OCI-M2 (cell line): ENCODE results near the gene SLCO2B1.

Experiments used
- DNase-seq: peaks from one replicate; lab custom pipeline; 2025; ENCODE audit not compliant: unreplicated experiment; lab: John Stamatoyannopoulos, UW

The SLCO2B1 gene

DNA sequence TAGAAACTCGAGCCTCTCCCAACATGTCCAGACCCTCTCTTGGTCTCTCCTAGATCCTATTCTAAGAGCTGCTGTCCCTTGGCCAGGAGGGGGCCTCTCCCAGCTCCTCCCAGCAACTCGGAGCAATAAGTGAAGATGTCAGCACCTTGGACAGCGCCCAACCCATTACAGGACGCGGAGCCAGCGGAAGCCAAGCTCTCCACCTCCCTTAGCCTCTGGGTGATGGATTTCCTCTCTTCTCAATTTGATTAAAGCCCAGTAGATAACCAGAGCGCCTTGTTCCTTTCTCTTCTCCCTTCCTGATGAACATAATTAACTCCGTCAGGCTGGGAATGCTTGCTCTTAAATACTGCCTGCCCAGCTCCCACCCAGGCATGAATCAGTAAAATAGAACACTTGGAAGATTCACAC is 63.5 kb downstream of the SLCO2B1 start:
- DNase-seq, result peak; percentile 87

DNA sequence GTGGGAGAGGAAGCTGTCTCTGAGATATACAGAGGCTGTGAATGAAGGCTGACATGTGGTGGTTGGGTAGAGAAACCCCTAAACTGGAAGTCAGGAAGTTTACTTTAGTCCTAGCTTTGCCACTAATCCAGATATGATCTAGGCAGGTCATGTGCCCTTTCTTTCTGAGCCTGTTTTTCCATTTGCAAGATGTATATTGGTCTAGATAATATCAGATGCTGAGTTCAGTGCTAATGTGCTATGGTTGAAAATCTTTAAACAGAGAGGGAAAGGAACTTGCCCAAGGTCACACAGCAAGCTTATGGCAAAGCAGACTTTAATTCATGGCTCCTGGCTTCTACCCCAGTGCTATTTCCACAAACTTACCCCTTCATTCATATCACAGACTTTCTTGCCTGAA is 63.9 kb downstream of the SLCO2B1 start:
- DNase-seq, result no peak

DNA sequence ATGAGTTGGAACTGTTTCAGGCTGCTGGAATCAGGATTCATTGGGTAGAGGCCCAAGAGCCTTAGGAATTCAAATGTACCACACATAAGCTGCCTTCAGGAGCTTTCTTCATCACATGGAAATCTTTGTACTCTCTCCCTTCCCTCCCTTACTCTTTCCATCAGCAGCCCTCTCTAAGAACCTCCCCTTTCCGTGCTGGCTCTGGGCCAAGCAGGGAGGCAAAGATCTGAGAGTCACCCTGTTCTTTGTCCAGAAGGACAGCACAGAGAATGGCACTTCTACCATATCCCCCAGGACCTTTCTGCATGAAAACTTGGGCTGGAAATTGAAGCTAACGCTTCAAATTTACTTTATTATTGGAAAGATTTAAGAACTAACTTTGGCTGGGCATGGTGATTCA is 69.0 kb downstream of the SLCO2B1 start:
- no peak for DNase-seq

DNA sequence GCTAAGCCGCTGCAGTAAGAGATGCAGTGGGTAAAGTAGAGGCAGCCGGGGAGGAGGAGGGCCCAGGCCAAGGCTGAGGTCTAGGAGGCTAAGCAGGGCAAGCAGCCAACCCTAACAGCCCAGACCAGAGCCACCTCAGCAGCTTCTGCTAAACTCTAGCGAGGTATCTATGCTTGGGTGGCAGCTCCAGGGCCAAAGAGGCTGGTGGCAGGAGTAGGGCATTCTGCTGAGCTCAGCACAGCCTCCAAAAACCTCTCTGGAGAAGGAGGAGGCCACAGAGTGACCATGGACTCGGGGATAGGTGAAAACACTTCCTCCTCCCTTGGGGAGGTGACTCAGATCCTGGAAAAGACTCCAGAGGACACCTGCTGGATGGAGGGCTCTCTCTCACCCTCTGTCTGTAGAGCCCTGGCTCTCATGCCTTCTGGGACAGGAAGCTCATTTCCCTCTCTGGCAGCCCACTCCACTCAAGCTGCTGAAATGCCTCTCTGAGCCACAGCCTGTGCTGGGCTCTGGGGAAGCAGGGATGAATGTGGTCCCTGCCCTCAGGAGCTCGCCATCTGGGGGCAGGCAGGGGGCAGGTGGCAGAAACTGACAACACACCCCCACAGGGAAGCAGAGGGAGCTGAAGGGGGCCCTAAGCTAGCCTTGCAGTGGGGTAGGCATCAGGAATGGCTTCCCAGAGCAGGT is 73.2 kb downstream of the SLCO2B1 start:
- no peak for DNase-seq

DNA sequence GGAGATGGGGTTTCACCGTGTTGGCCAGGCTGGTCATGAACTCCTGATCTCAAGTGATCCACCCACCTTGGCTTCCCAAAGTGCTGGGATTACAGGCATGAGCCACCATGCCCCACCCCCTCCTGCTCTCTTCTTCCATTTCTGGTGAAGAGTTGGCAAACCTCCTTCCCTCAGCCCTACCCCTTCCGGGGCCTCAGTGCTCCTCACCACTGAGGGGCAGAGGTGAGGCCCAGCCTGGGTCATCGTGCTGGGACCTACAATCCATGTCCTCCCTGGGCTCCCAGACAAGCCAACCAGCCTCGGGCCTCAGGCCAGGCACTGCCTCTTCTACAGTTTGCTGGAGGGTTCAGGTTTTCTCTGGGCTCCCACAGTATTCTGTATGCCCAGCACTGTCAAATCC is 74.9 kb downstream of the SLCO2B1 start:
- no peak for DNase-seq

DNA sequence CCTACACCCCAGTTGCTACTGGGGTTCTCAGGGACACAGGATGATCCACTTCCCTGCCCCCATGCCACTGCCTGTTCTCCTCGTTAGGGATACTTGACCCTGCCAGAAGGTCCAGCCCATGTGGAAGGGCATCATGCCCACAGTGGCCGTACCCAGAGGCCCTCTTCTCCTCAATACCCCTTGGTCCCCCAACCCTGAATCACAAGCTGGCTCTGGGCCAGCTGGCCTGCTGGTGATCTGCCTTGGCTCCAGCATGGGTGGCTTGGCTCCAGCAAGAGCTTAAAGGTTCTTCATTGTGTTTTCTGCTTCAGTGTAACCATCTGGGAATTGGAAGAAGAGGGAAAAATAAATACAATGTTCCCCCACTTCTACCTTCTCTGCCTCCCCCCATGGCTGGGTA is 78.6 kb downstream of the SLCO2B1 start:
- no peak for DNase-seq

DNA sequence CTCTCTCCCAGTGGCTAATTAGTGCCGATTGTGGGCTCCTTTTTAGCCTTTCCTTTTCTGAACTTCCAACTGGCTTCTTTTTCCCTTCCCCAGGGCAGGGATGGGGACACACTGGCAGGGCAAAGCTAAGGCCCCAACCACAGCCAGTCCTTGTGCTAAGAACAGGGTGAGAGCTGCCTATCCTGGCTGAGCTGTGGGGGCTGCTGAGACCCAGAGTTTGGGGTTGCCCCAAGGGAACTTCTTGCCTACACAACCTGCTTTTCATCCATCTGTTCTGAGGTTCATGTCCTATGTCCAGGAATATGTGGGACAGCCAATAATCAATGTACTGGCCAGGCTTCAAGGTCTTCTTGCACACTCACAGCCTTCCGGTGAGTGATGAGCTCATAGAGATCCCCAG is 79.7 kb downstream of the SLCO2B1 start:
- no peak for DNase-seq

DNA sequence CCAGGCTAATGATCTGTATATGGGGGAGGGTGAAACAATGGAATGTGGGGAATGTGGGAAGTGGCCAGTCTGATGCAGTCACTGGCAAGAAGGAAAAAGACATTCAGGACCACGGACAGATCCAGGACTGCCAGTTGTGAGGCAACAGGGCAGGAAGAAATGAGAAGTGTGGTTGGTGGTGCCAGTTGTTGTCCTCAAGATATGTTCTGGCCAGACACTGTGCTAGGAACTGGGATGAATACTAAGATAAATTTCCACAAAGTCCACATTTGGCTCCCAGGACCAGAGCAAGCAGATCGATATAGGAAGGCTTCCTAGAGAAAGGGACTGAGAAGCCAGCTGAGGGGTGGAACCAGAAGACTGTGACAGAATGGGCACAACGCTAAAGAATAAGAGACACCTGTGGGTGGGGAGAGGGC is 82.9 kb downstream of the SLCO2B1 start:
- no peak for DNase-seq

DNA sequence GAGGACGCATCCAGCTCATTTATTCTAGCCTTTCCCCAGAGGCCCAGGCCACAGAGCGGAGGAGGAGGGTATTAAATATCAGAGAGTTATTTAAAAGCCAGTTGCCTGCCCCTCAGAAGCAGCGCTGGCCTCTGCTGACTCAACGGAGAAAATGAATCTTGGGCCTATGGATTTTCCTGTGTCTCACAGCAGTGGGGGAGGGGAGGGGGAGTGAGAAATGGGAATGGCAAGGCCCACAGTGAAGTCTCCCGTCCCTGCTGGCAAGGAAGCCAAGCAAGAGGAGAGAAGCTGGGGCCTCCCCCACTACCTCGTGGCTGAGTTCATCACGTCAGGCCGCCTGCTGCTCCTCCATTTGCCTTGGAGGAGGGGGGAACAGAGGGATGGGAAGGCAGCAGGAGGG is 85.2 kb downstream of the SLCO2B1 start:
- DNase-seq, result no peak

DNA sequence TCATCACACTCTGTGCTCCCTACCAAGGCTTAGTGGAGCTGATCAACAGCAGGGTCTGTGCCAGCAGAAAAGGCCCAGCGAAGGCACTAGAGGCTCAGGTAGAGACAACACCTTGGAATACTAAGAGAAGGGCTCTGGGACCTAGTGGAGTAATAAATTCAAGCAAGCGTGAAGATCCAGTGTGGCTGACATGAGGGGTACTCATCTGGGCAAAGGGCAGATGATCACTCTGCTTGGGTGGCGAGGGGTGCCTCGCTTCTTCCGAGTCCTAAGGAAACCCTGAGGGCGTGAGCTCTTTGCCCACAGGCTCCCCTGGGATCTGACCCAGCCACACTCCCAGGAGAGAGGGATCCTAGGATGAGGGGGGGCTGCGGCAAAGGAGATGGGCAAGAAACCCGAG is 86.1 kb downstream of the SLCO2B1 start:
- DNase-seq, result no peak

DNA sequence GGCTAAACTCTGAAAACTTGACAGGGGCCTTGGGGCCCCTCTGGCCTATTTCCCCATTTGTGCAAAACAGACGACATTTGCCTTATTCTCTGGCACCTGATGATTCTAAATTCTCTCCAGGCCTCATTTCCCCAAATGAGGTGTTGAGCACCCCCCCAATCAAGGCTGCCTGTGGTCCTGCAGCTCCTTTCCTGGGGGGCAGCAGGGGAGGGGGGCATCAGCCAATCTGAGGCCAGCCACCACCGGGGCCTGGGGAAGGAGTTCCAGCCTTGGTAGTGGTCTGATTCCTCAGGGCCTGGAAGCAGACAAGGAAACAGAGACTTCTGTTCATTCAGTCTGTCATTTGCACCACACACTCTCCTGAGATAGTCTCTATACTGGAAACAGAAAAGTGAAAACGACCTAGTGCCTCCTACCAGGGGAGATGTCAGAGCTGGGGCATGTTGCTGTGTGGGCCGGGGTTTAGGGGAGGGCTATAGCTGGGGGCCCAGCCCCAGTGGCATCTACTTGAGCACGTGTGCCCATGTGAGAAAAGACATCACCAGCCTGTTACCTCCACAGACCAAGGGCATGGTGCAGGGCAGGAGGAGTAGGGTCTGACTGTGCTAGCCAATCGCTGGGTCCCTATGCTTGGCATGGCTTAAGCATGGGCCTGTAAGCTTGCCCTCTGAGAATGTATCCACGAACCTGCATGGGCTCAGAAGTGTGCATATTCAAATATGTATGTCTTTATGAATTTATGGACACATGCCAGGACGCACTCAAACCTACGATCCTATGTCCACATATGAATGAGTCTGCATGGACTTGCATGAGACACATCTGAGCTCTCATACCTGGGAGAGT is 87.9 kb downstream of the SLCO2B1 start:
- DNase-seq, result no peak

DNA sequence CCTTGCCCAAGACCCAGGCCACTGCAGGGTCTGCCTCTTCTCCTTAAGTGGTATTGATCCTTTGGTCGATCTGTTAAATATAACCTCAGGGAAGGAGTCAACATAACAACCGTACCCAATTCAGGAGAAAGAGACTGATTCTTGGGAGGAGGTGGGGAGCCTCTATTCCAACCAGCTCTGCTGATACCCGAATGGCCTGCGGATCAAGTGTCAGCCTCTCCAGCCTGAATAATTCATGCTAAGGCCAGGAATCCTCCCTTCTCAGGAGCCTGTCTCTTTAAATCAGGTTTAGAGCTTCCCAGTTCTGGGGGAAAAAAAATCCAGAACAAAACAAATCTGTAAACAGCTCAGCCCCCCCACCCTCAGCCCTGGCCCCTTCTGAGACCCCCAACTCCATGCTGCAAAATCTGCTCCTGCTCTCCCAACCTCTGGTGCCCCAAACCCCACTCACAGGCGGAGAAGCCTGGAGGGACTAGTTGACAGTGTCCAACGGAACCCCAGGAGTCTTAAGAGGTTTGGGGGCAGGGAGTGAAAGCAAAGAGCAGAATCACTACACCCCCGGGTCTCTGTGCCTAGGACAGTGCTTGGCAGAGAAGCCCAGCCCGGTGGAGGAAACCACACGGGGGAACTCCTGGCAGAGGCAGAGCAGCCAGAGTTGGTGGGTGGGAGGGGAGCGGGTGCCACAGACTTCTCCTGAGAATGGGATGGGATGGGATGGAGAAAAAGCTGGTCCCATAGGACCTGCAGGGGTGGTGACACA is 88.8 kb downstream of the SLCO2B1 start:
- DNase-seq, result no peak

DNA sequence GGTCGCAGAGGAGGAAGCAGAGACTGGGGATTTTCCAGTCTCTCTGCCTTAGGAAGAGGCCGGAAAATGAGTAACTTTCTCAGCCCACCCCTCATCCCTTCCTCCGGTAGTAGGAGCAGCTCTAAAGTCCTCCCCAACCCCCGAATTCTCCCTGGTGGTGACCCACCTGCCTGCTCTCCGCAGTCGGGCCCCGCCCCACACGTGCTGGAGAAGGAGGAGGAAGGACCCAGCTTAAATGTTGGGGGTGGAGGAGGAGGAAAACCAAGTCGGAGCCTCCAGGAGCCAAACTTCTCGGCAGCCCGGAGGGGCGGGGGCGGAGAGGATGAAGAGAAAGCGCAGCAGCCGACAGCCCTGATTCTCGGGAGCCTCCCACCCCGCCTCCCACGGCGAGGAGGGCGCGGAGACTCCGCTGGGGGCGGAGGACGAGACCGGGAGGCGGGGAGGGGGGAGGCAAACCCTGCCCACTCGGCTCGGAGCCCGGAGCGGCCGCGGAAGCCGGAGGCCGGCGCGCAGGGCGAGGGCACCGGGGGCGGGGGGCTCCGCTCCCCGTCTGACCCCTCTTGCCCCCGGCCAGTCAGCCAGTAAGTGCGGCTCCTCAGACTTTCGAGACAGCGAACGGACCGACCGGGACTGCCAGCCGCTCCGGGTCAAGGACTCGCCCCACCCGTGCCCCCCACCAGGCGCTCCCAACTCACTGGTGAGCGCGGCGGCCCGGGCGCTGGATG is 89.6 kb downstream of the SLCO2B1 start, which contains the start of gene TPBGL:
Gene TPBGL (plus strand): TSS at position 464 of the 725 bp plus-strand sequence. CDS start 276 bp downstream, outside the sequence.
- DNase-seq, result no peak

DNA sequence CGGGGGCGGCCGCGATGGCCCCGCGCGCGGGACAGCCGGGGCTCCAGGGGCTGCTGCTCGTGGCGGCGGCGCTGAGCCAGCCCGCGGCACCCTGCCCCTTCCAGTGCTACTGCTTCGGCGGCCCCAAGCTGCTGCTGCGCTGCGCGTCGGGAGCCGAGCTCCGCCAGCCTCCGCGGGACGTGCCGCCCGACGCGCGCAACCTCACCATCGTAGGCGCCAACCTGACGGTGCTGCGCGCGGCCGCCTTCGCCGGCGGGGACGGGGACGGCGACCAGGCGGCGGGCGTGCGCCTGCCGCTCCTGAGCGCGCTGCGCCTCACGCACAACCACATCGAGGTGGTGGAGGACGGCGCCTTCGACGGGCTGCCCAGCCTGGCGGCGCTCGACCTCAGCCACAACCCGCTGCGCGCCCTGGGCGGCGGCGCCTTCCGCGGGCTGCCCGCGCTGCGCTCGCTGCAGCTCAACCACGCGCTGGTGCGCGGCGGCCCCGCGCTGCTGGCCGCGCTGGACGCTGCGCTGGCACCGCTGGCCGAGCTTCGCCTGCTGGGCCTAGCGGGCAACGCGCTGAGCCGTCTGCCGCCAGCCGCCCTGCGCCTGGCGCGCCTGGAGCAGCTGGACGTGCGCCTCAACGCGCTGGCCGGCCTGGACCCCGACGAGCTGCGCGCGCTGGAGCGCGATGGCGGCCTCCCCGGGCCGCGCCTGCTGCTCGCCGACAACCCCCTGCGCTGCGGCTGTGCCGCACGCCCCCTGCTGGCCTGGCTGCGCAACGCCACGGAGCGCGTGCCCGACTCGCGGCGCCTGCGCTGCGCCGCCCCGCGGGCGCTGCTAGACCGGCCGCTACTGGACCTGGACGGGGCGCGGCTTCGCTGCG is 90.4 kb downstream of the SLCO2B1 start:
- DNase-seq, result no peak

DNA sequence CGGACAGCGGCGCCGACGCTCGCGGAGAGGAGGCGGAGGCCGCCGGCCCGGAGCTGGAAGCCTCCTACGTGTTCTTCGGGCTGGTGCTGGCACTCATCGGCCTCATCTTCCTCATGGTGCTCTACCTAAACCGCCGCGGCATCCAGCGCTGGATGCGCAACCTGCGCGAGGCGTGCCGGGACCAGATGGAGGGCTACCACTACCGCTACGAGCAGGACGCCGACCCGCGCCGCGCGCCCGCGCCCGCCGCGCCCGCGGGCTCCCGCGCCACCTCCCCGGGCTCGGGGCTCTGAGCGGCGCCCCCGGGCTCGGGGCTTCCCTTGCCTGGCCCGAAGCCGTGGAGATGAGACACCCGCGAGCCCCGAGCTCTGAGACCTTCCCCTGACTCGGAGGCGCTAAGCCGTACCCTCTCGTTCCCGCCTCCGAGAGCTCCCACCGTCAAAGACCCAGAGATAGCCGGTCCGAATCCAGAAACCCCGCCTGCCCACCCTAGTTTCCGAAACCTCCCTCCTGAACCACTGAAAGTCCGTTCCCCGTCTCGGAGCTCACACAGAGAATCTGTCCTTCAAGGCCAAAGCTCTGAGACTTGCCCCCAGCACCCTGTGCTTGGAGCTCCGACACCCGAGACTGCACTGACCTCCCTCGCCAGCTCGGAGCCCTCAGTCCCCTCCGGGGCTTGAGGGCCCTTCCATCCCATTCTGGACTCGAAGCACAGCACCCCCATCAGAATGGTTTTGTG is 91.2 kb downstream of the SLCO2B1 start:
- DNase-seq, result no peak

DNA sequence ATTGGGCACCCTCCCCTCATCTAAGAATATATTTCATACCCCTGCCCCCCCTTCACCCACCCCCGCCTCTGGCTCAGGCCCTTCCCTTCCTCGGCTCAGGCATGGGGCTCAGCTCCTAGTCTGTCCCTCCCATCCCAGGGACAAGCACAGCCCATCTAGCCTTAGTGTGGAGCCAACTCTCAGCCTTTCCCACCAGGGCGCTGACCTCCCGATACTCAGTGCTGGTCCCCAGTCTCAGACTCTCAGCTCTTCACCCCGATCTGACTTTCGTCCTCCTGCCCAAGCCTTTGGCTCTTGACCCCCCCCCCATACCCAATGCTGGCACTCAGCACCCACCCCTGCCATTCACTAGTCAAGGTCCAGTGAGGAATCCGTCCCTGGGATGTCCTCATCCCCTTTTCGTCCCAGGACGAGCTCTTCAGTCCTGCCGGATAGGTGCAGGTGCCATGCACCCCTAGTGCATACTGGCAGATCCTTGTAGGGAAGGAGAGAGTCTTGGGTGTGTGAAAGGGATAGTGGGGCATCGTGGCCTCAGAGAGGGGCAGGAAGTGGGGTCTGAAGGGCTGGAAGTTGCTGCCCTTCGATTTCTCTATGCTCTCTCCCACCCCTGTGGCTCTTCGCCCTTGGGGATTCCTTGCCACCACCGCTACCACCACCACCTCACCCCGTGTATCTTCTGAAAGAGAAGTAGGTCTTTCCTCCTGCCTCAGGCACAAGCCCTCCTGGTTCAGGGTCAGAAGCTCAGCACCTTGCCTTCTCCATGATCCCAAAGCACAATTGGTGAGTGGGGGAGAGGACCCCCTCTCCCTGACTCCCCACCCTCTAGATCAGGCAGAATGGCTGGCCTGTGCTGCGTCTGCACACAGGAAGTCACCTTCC is 92.1 kb downstream of the SLCO2B1 start:
- no peak for DNase-seq

DNA sequence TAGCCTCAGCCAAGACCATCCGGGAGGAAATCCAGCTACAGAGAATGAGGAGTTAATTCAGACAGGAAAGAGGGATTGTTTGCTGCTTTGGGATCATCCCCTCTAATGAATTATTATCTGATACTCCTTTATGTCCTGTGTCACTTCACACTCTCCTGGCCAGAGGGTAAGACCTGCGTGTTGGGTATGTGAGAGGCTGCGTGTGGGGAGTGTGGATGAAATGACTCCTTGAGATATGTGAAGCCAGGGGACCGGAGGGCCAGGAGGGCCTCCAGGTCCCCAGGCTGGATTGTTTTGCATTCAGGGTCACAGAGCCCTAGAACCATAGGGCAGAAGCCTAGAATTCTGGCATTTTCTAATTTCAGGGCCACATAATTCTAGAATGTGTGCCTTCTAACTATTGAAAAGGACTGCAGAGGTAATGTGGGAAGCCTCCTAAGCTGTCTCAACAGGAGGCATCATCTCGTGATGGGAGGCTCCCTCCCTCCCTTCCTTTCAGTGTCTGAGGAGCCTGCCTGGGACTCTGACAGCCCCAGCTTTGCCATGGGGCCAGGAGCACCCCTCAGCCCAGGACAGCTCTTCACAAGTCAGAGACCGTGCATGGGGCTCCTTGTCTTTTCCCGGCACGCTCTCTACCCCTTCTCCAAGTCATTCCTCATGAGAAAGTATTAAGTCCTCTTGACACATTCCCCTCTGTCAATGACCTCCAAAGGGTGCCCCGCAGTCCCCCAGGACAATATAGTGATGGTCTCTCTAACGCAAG is 93.3 kb downstream of the SLCO2B1 start:
- no peak for DNase-seq
